Femur (tissue), 1 donor: Measurements from ENCODE around the gene TCEA2.
A peak's percentile ranks its signal among the peaks of the same experiment; 100 is the strongest.

Source experiments
- DNase-seq: peaks from one replicate; pipeline ENCODE4 v3.0.0-alpha.2; 2017

TCEA2 gene

DNA sequence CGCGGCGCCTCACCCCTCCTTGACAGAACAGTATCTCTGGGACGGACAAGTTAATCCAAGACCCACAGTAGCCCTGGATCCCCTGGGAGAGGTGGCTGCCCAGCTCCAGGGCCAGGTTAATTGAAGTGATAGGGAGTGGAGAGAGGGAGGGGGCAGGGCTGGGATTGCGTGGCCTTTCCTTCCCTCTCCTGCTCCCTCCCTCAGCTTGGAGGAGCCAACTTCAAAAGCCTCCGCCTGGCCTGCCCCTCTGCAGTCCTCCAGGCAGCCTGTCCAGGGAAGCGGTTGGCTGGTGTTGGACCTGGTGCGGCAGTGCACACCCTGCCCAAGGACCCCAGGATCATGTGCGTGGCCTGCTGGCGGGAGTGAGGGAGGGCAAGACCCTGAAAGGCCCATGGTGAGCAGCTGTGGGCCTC, 27.1 kb upstream of the TCEA2 start, which contains the start of gene C20orf204:
TSS of gene C20orf204 (plus strand) at position 250 of the 413 bp plus-strand sequence. CDS start at position 392, 142 bp downstream.
- DNase-seq: no peak

DNA sequence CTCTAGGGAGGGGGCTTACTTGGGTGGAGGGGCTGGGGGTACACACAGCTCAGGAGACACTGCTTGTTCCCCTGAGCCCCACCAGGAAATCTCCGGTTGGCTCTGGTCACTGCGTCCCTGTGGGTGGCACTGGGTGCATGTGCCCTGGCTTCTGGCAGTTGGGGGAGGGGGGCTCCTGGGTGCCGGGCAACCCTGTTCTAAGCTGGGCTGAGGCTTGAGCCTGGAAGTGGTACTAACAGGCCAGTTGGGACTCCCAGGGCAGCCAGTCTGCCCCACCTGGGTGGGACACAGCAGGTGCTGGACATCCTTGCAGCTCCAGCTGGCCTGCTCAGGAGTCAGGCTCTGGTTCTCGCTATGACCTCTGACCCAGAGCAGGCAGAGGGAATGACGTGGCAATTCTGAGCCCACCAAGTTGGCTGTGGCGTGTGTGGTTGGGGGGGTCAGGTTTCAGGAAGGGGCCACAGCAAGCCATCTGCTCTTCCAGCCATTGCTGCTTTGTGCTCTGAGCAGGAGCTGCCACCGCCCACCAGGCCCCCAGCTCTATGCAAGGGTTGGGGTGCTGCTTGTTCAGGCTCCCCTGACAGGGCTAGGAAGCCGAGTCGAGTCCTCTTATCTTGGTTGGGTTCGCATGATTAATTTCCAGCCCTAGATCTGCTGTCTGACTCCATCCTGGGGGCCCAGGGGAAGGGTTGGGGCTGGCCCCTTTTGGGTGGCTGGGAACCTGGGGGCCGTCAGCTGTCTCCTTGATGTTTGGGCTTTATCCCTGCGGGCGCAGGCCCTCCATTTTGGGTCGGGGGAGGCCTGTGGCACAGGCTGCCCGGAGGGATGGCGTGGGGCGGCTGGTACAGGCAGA, 26.4 kb upstream of the TCEA2 start:
- no peak for DNase-seq

DNA sequence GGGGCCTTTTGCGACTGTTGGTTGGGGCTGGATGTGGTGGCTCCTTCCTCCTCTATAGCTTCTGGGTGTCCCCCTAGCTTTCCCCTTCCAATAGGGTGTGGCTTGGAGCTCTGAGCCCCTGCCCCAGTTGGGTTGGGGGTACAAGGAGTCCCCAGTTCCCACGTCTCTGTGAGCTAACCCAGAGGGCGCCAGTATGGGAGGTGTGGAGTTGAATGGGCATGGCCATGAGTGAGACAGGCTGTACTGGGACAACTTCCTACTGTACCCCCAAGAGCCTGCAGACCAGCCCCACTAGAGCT, 25.9 kb upstream of the TCEA2 start:
- DNase-seq: no peak

DNA sequence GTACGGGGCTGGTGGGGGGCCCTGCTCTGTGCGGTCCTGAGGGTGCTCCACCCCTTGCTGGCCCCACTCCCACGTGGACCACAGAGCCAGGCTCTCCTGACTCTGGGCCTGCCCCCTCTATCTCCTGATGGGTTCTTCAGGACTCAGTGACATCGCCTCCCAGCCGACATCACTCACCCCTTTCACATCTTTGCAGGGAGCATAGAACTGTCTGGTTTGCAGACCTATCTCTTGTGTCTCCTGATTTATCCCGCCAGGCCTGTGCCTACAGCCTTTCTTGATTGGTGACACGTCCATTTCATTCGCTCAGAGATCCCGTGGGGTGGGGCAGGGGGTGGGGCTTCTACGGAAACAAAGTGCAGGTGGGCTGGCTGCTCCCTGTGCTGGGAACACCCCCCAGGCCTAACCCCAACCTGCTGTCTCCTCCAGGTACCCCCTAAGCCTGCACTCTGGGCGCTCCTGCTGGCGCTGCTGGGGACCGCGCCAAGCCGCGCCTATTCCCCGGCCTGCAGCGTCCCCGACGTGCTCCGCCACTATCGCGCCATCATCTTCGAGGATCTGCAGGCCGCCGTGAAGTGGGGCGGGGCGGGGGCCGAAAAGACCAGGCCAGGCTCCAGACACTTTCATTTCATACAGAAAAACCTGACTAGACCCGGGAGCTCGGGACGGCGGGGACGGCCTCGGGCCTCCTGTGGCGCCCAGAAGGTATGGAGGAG, 25.3 kb upstream of the TCEA2 start:
- DNase-seq: no peak

DNA sequence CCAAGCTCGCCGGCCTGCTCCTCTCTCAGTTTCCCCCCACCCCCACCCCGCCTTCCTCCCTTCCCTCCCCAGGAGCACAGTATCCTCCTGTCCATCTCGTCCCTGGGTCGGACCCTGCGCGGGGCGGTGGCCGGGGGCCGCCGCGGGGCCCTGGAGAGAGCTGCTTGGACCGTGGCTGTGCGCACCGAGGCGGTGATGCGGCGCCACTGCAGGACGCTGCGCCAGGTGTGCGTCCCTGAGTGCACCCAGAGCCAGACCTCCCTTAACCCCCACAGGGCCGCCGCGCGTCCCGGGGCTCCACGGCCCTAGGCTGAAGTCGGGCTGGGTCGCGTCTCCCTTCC, 24.8 kb upstream of the TCEA2 start:
- no peak for DNase-seq

DNA sequence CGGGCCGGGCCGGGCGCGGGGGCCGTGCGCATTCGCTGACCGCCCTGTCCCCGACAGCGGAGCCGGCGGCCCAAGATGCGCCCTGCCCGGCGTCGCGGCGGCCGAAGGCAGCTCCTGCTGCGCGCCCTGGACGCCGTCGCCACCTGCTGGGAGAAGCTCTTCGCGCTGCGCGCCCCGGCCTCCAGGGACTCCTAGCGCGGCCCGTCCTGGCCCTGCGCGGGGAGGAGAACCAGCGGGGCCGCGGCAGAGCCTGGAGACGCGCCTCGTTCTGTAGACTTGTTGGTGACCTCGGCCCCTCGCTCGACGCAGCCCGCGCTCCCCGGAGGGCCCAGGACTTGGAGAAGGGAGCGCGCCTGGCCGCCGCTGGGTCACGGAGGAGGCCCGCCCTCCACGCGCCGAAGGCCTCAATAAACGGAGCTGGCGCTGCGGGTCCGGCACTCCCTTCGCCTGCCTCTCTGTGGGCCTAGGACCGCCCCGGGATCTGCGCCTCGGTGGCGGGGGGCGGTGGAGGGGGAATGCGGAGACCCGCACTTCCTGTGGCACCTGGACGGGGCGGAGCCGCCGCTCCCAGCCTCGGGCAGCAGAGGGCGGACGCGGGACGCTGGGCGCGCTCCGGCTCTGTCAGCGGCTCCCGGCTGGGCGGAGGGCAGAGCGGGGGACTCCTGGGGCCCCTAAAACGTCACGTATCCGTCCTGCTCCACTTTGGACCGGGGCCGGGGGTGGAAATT, 24.3 kb upstream of the TCEA2 start:
- peak; percentile 80 for DNase-seq

DNA sequence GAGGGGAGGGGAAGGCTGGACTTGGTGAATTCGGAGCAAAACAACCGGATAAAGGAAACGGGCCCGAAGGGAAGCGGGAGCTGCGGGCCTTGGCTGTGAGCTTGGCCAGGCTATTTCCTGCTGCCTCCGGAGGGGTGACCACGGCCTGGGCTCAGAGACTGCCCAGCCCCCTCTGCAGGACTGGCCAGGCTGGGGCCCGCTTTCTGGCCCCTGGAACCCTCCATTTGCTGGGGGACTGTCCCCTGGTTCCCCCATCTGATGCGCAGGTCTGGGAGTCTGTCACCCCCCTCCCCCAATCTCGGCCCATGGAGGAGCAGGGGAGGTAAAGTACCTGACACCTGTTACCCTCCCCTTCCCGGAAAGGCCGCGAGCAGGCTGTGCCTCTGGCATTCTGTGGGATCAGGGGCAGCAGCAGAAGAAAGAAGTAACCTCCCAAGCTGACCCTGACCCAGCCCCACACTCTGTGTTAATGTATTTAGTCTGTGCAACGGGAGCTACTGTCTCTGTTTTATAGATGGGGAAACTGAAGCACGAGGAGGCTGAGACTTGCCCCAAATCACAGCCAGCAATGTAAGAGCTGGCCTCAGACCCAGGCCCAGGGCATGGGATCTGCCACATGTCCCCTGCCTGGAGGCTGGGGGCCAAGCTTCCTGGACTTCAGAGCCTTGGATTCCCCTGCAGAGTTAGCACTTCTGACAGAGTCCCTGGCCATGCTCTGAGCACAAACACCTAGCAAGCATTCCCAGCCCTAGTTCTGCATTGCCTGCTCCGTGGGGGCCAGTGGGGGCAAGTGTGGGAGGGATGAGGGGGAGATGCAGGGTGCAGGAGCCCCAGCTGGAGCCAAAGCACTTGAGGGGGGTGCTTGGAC, 23.5 kb upstream of the TCEA2 start:
- DNase-seq: no peak

DNA sequence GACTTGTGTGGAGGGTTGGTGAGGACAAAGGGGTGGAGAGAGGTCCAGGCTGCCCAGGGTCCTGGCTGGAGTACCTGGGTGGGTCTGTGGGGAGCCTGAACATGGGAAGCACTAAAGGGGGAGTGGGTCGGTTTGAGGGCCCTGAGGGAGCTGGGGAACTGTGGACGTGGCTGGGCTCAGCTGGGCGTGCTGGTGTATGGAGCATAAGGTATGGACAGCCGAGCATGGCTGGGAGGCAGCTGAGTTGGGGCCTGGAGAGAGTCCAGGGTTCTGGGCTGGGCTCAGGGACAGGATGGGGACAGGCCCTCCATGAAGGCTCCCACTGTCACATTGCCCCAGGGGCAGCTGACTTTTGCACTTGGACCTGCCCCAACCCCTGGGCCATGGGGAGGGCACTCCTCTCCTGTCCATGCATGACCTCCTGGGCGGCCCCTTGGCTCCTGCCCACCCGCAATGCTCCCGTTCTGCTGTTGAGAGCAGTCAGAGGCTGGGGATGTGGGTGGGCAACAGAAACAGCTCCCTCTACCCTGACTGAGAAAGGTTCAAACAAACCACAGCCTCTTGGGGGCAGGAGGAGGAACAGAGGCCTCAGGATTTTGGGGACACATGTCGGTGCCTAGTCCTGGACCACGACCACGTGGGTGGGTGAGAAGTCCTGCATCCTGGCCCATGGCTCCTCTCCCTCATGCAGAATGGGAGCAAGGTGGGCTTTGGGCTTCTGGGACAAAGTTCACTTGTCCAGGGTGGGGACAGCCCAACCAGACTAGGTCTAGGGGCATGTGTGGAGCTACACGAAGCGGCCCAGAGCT, 22.6 kb upstream of the TCEA2 start:
- no peak for DNase-seq

DNA sequence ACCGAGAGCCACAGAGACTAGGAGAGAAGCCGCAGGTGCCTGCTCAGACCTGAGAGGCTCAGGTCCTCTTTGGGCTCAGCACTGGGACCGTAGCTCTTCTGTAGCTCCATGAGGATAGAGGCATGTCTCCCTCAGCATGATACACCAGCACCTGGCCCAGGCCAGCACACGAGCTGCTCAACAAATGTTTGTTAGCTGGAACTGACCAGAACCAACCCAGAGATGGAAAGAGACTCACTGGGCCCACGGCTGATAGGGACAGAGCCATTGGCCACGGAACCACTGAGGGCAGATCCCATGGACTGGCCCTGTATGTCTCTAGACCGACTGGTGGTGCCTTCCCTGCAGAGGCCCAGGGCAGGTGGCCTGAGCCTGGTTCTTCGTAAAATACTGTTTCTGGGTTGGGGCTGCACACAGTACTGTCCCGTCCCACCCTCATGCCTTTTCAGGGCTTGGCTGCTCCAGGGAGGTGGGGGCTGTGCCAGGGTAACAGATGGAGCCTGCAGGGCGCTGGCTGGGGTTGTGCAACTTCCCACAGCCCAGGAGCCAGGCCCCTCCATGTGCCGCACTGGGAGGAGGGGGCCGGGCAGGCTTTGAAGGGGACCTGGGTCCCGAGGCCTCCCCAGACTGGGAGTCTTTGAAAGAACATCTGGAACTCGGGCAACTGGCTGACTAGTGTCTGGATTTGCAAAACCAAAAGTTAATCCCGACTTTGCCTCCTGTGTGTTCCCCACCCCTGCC, 21.8 kb upstream of the TCEA2 start:
- no peak for DNase-seq

DNA sequence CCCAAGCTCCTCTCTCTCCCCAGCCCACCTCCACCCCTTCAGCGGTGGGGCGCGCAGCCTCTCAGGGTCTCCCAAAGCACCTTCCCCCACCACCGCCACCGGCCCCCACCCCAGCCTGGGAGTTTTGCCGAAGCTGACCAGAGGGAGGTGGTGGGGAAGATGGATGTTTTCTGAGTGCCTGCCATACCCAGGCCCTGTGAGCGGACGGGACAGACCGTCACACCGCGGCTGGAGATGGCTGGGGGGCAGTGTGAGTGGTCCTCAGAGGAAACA, 21.3 kb upstream of the TCEA2 start:
- no peak for DNase-seq

DNA sequence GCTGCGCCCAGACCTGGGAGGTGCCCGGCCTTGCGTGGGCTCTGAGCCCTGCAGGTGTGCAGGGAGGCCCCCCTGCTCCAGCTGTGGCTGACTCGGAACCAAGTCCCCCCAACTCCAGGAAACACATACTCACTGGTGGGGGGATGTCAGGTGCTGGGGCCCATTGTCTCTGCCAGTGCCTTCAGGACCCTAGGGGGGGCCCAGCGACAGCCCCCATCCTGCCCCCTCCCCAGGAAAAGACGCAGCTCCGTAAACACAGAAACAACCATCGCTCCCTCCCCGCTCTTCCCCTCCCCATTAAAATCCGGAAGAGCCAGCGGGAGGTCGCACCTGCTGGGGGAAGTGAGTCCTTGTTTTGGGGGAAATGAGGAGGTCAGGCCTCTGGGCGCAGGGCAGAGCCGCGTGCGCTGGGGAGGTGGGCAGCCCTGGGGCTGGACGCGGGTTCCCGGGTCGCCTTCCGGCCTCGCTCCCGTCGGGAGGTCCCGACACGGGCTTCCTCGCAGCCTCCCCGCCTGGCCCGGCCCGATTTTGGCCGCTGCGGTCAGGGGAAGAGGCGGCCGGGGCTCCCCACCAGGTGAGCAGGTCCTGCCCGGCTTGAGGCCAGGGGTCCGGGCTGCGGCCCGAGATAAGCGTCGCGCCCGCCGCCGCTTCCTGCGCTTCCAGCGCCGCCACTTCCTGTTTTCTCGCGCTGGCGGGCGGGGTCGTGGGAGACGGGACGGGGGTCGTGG, 20.8 kb upstream of the TCEA2 start:
- no peak for DNase-seq

DNA sequence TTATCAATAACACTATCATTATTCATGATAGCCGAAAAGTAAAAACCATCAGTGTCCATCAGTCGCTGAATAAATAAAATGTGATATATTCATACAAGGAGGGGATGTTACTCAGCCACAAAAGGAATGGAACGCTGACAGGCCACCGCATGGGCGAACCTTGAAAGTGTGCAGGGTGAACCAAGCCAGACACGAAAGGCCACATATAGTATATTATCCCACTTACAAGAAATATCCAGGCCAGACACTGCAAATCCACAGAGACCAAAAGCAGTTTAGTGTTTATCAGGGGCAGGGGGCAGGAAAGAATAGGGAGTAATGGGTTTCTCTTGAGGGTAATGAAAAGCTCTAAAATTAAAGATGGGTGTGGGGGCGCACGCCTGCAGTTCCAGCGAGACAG, 19.2 kb upstream of the TCEA2 start:
- DNase-seq: no peak

DNA sequence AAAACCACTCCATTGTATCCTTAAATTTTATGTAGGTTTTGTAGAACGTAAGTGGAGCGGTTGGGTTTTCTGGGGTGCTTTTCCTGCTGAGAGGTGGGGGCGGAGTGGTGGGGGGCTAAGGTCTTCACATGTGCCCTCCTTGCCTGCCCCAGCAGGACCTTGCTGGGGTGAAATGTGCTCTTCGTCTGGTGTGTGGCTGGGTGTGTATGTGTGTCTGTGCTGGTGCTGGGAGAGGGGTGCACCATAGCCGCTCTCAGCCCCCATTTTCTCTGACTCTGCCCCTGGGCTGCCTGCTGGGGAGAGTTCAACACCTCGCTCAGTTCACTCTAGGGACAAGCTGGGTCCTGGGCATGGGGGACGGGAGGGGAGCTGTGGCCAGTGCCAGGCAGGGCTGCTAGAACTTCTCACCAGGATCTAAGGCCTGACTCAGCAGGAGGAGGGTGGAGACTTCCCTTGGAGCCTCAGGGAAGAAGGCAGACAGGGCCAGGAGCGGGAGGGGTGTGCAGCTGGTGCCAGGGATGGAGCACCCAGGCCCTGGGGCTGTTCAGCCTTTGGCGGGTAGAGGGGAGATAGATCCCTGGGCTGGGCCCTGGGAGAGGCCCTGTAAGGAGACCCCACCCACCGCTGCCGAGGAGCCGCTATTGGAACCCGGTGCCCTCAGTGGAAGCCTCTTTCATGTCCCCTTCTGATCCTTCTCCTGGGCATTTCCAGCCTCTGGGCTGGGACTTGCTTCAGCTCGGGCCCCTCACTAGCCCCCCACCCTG, 18.3 kb upstream of the TCEA2 start:
- no peak for DNase-seq

DNA sequence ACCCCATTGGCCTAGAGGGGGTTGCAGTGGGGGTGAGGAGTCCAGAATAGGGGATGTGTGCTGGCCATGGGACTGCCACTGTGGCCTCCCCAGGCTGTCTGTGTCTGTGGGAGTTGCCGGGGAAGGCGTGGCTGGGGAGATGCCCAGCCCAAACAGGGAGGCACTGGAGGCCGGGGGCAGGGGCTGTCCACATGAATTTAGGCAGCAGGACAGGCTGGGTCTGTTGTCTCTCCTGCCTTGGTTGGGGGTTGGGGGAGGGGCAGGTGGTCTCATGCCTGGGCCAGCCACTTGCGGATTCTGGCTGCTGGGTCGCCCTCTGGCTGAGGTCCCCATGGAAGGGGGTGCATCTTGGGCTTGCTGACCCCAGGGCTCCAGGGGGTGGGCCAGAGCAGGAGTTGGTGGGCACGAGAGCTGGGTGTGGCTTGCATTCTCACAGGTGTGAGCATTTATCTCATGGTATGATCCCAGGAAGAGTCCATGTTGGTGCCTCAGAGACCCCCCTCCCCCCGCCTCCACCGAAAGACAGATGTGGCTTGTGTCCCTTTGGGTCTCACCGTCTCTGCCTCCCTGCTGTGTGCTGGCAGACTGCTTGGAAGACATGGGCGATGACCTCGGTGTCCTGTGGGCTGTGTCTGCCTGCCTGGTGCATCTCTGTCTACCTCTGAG, 17.5 kb upstream of the TCEA2 start:
- no peak for DNase-seq

DNA sequence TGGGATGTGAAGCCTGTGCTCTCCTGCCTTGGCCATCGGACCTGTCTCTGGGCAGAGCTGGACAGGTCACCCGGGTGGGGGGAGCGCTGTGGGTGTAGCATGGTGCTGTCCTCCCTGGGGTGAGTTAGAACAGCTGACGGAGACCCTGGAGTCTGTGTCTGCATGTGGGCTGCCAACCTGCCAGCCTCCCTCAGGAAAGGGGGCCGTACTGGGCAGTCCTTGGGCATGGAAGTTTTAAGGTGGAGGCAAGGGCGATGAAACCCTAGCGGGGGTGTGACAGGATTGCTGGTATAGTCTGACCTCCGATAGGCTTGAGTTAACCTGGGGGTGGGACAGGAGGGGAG, 16.0 kb upstream of the TCEA2 start:
- no peak for DNase-seq

DNA sequence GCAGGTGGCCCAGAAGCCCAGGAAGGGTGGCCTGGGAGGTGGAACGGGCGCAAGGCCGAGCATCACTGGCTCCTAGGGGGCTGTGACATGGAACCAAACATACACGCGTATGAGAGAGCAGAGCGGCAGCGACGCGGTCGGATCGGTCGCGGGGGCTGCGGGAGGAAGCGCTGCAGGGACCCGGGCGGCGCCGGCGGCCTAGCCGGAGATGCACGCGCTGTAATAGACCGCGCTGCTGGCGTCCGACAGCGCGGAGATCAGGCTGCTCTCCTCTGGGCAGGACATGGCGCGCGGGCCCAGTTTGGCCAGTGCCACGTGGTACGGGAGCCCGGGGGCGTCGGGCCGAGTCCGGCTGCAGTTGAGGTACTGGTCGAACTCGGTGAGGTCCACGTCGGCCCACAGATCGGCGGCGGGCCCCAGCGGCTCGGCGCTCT, 15.0 kb upstream of the TCEA2 start:
- DNase-seq: no peak

DNA sequence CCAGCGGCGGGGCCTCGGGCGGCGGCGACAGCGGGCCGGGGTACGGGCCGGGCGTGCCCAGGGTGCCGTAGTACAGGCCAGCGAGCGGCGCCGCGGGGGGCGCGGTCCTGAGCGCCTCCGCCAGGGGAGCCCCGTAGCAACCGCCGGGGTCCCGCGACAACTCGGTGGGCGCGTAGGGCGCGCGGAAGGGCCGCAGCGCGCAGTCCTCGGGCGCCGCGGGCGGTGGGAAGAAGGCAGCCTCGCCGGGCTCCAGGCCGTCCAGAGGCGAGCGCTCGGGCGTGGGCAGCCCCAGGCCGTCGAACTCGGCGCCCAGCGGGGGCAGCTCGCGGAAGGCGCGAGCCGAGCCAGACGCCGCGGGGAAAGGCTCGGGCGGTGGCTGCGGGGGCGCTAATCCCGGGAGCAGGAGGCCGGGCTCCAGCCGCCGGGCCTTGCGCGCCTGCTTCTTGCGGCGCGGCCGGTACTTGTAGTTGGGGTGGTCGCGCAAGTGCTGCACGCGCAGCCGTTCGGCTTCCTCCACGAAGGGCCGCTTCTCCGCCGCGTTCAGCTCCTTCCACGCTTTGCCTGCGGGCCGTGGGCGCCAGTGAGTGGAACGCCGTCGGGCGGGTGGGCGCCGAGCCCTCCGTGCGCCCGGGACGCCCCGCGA, 14.5 kb upstream of the TCEA2 start:
- peak; percentile 22 for DNase-seq

DNA sequence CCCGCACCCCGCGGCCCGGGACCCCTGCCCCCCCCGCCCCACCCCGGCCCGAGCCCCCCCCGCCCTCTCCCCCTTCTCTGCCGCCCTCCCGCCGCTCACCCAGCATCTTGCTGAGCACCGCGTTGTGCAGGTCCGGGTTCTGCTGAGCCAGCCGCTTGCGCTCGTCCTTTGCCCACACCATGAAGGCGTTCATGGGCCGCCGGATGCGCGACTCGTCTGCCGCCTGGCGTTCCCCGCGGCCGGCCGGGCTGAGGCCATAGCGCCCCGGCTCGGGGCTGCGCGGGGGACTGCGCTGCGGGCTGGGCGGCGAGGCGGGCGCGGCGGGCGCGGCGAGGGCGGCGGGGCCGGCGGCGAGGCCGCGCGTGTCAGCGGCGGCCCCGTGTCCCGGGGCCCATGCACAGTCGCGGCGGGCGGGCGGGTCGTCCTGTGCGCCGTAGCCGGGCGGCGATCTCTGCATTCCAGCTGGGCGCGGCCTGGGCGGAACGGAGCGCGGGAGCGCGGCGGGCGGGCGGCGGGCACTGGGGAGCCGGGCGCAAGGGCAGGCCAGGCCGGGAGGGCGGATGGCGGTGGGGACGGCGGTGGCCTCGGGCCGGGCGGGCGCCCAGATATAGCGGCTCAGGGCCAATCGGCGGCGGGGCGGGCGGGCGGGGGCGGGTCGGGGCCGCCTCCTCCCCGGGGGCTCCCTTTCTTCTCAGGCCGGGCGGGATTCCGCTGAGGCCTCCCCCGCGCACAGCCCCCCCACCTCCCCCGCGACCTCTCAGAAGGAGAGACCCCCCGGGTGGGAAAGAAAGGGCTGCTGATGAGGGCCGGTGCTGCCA, 13.7 kb upstream of the TCEA2 start, which contains the start of gene SOX18:
TSS of gene SOX18 (minus strand) at position 580 of the 818 bp plus-strand sequence. CDS start at position 457, 123 bp downstream.
- DNase-seq: peak; percentile 49
